Omental fat pad (tissue), 4 donors: ENCODE results near the gene LFNG. TPM values are rescaled to one million over a fixed set of nuclear protein-coding genes. Genes with fewer than 3 reads are reported as not detected.

Experiments
- ATAC-seq: fragments of 150-250 bp; one replicate; pipeline ENCODE4 v1.9.1; 2016; ENCODE audit warnings: mild to moderate bottlenecking, moderate library complexity; ENCODE audit not compliant: low FRiP score
- DNase-seq: peaks from one replicate; pipeline ENCODE4 v3.0.0-alpha.2; 2019; ENCODE audit warnings: low spot score
- CTCF ChIP-seq, 3 donors: fragments of 450-650 bp; IDR thresholded peaks; one replicate each; pipeline ENCODE4 v1.5.1; 2016 to 2017; ENCODE audit warnings: antibody characterized with exemption in 3 of 3, mild to moderate bottlenecking in 3 of 3, moderate library complexity in 2 of 3
- total RNA-seq, 4 donors: library from RNA; depleted of rRNA; stranded (reverse); fragments of >200 nt; gene quantifications; one replicate each; pipeline ENCODE4 v1.1.0, GENCODE V29; 2016

Gene LFNG, protein sequence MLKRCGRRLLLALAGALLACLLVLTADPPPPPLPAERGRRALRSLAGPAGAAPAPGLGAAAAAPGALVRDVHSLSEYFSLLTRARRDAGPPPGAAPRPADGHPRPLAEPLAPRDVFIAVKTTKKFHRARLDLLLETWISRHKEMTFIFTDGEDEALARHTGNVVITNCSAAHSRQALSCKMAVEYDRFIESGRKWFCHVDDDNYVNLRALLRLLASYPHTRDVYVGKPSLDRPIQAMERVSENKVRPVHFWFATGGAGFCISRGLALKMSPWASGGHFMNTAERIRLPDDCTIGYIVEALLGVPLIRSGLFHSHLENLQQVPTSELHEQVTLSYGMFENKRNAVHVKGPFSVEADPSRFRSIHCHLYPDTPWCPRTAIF
- total RNA-seq = 10 to 100 TPM in 3 of 4 donors, 1 to 10 TPM in 1; 4.7 to 25.9 (median 21.6) TPM

- ATAC-seq = peak; percentile 83
- DNase-seq = peak; percentile 58
- TF ChIP-seq CTCF (IDR thresholded peaks at IDR 0.05) = no peak
These were observed at the start of gene LFNG for GRCh38 chr7:2519119-2519930. Gene LFNG (plus strand): TSS chr7:2519774. CDS start chr7:2519862, 88 bp downstream.

DNA sequence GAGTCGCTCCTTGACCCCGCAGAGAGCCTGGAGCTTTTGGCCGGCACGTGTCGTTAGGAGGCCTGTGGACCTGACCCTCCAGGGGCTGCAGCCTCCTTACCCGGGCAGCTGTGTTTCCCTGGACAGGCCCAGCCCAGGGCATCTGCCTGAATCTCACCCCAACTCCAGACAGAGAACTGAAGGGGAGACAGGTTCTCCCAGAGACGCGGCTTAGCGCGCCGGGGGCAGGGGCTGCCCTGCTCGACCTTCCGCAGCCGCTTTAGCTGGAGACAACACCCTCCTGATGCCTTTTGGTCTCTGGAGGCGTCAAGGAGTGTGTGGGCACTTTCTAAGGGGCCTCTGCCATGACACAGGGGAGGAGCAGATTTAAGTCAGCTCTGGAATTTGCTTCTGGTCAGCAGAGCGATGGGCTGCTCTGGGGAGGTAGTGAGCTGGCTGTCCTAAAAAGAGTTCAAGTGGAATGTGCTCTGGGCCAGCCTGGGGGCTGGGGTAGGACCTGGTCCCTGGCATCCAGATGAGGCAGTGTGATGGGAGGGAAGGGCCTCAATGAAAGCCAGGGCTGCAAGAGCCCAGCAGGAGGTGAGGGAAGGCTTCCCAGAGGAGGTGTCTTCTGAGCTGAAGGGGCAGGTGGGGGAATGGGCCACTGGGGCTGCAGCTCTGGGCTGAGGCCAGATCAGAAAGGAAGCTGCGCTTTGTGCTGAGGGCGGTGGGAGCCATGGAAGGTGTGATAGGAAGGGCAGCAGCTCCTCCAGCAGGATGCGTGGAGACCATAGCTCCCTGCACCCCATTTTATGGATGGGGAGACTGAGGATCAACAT, 49.2 kb upstream of the LFNG start:
- no peak for DNase-seq
- no peak for TF ChIP-seq CTCF (IDR thresholded peaks at IDR 0.05)

DNA sequence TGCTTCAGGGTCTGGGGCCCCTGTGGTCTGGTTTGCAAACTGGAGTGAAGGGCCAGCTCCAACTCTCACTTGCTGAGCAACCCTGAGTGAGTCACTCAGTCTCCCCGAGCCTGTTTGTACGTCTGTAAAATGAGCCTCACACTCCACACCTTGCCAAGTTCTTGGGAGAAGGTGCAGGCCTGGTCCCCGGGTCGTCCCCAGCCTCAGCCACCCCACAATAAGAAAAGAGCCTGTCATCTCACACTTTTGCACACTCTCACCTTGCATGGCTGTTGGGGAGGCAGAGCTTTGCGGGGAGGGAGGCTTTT, 48.6 kb upstream of the LFNG start:
- ATAC-seq = no peak
- TF ChIP-seq CTCF (IDR thresholded peaks at IDR 0.05) = no peak
- DNase-seq = no peak

More for the DNA sequence above, 49.2 kb upstream of the LFNG start:
- ATAC-seq = no peak

- DNase-seq (no peak), ATAC-seq (no peak)
- no peak for TF ChIP-seq CTCF (IDR thresholded peaks at IDR 0.05)
These were observed 48.2 kb upstream of the LFNG start for GRCh38 chr7:2471396-2471795.

GRCh38 chr7:2472739-2473138, 46.8 kb upstream of the LFNG start:
- ATAC-seq (no peak), DNase-seq (no peak)
- TF ChIP-seq CTCF (IDR thresholded peaks at IDR 0.05) = no peak

- ATAC-seq (no peak), DNase-seq (no peak)
- no peak for TF ChIP-seq CTCF (IDR thresholded peaks at IDR 0.05)
These were observed 45.9 kb upstream of the LFNG start for GRCh38 chr7:2473496-2474180.
